GM12865 (cell line): ENCODE measurements around the gene FAM81B.

Source experiments
- DNase-seq: peaks from one replicate; pipeline ENCODE4 v3.0.0; 2010; ENCODE audit warnings: low read depth
- H3K4me3 ChIP-seq: 2 replicates; pipeline ENCODE4 v1.5.1; 2011; ENCODE audit warnings: mild to moderate bottlenecking, low read depth, low read length, control low read depth
- TF ChIP-seq, protein P1 (sequence below): IDR thresholded peaks from 2 replicates; pipeline ENCODE4 v1.5.1; 2011; ENCODE audit warnings: low read length, control low read depth, low read depth, inconsistent platforms; ENCODE audit not compliant: insufficient read depth; ENCODE audit errors: missing control alignments

Gene FAM81B

DNA sequence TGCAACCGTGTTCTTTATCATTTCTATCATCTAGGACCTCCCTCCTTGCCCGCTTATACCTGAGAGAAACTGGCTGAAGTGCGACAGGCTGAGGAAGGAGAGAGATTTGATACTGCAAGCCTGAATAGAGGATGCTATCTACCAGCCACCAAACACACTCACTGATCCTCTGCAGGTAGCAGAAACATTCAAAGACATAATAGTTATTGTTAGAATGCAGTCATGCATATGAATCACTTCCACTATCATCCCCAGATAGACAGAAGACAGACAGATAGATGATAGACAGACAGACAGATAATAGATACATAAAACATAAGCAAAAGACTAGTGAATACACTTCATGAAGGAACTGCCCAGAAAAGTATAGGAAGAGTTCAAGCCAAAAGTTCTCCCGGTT, 32.9 kb downstream of the FAM81B start:
- DNase-seq: no peak

GRCh38 chr5:95424526-95424925, 33.4 kb downstream of the FAM81B start:
- TF ChIP-seq, protein P1, sequence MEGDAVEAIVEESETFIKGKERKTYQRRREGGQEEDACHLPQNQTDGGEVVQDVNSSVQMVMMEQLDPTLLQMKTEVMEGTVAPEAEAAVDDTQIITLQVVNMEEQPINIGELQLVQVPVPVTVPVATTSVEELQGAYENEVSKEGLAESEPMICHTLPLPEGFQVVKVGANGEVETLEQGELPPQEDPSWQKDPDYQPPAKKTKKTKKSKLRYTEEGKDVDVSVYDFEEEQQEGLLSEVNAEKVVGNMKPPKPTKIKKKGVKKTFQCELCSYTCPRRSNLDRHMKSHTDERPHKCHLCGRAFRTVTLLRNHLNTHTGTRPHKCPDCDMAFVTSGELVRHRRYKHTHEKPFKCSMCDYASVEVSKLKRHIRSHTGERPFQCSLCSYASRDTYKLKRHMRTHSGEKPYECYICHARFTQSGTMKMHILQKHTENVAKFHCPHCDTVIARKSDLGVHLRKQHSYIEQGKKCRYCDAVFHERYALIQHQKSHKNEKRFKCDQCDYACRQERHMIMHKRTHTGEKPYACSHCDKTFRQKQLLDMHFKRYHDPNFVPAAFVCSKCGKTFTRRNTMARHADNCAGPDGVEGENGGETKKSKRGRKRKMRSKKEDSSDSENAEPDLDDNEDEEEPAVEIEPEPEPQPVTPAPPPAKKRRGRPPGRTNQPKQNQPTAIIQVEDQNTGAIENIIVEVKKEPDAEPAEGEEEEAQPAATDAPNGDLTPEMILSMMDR: no peak
- DNase-seq: no peak
- no peak overlapping the region for H3K4me3 ChIP-seq

More for the DNA sequence above, 32.9 kb downstream of the FAM81B start:
- no peak overlapping the region for H3K4me3 ChIP-seq
- TF ChIP-seq, protein P1: no peak

DNA sequence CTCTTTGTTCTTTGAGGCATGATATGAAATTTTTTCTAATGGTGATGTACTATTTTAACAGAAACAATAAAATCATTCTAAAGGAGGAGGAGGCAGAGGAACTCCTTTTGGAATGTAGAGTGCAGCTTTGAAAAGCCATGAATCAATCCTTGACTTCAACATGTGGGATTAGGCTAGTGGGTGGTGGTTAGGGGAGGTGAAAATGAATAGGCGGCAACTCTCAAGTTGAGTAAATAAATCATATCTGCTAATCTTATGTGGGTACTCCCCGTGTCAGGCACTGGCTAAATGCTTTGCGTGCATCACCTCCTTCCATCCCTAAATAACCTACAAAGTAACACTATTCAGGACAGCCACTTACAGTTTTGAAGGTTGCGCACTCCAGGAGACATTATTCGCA, 35.1 kb downstream of the FAM81B start:
- DNase-seq: no peak
- TF ChIP-seq, protein P1: no peak
- no peak overlapping the region for H3K4me3 ChIP-seq

GRCh38 chr5:95432779-95433178, 41.6 kb downstream of the FAM81B start:
- no peak overlapping the region for H3K4me3 ChIP-seq
- DNase-seq: no peak
- TF ChIP-seq, protein P1: no peak

GRCh38 chr5:95439801-95440493, 48.8 kb downstream of the FAM81B start:
- TF ChIP-seq, protein P1: no peak
- no peak overlapping the region for H3K4me3 ChIP-seq
- DNase-seq: no peak

GRCh38 chr5:95440825-95441224, 49.7 kb downstream of the FAM81B start:
- DNase-seq: no peak
- TF ChIP-seq, protein P1: no peak

DNA sequence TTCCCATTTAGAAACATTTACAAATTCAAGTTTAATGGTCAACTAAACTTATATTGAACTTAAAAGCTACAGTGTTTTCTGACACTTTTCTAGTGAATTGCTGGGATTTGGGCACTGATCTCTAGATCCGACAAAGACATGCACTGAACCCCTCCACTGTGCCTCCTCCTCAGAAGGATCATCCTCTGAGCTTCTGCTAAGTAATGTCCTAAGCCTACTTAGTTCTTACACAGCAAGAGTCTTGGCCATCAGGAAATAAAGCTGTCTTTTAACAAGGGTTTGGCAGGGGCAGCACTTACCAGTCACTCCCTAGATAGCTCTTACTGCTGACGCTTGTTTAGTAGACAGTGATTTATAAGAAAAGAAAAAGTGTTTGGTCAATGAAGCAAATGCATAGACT, 50.5 kb downstream of the FAM81B start:
- TF ChIP-seq, protein P1: no peak
- no peak for DNase-seq
- H3K4me3 ChIP-seq: no peak overlapping the region

More at GRCh38 chr5:95440825-95441224, 49.7 kb downstream of the FAM81B start:
- no peak overlapping the region for H3K4me3 ChIP-seq
